T-helper 2 cell (primary cell): Measurements from ENCODE around the gene SUMO3.
A peak's percentile ranks its signal among the peaks of the same experiment; 100 is the strongest.

Experiments used
- DNase-seq, 5 experiments: peaks; one replicate each; pipeline versions ENCODE4 v3.0.0 to v3.0.0-alpha.2; 2012 to 2022

SUMO3 gene

DNA sequence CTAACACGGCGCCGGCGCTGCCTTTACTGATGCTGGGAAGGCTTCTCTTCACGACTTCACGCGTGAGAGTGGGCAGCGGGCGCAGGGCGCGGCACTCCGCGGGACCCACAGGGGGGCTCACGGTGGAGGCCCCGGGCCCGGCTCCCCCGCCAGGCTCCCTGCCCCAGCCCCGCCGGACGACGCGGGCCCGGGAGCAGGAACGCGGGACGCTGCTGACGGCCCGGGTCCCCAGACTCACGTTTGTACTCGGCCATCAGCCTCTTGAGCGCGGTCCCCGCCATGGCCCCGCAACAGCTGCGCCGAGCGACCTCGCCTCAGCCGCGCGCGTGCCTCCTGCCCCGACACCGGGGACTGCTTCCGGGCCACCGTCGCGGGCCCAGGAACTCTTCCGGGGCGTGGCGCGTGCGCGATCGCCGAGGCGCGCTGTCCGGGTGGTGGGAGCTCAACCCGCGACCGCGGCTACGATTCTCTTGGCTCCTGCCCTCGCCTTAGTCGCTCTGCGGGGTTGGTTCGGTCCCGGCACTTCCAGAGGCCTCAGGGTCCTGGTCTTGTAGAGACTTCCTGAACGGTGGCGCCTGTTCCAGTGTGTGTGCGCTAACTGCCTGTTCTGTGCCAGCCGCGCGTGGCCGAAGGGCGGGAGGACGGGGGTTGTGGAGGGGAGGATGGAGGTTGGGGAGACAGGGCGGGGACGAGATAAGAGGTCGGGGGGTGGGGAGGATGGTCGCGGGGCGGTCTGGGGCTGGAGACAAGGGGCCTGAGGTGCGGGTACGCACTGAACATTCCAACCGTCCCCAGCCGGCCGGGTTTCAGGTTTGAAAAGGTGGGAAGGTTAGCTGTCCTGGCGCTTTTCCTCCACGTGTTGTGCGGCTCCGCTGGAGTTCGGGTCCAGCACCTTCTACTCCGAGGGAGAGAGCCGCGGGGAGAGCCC lies 16.1 kb downstream of the SUMO3 start, which contains the start of gene UBE2G2:
Gene UBE2G2, minus strand, starts transcription at position 353 of the 928 bp plus-strand sequence. Its CDS starts 72 bp downstream, at position 281.
- DNase-seq, result peak; percentile 78 to 88 (median 82)

DNA sequence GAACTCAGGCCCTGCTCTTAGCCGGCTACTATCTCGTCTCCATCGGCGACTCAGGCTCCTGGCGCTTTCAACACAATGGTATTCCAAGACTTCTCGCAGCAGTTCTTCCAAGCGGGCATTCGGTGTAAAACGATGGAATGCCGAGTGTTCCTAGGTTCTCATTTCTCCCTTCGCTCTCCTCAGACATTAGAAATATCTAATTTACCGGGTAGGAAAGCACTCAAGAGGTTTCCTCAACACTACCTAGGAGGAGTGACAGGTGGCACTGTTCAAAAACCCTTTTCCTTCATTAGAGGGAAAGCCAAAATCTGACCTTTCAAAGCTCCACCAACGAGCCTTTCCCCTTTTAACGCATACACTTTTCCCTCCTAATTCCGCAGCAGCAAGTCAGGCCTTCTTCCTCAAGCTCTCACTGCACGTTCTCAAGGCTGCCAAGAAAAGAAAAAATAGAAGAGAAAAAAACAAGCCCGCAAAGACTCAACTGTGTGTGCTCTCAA lies 16.8 kb downstream of the SUMO3 start:
- peak in 2 of 5 experiments; percentile 16 to 60 for DNase-seq

DNA sequence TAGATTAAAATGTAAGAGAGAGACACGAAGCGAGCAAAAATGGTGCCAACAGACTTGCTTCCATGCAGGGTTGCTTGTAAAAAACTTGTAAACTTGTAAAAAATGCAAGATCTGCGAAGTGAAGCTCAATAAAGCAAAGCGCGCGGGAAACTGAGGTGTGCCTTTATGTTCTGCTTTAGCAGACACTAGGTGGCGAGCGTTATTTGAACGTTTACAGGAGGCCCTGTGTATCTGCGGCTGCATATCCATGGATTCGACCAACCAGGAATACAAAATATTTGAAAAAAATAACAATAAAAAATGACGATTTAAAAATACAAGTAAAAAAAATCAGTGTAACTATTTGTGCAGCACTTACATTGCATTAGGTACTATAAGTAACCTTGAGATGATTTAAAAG lies 17.8 kb downstream of the SUMO3 start:
- DNase-seq, result peak in 1 of 5 experiments; percentile 59

DNA sequence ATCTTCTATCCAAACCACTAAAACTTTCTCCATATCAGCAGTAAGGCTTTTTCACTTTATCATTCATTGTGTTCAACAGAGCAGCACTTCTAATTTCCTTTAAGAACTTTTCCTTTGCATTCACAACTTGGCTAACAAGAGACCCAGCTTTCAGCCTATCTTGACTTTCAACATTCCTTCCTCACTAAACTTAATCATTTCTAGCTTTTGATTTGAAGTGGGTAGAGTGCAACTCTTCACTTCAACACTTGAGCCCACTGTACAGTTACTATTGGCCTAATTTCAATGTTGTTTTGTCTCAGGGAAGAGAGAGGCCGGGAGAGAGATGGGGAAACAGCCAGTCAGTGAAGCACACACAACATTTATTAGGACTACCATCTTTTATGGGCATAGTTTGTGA lies 18.2 kb downstream of the SUMO3 start:
- no peak for DNase-seq

DNA sequence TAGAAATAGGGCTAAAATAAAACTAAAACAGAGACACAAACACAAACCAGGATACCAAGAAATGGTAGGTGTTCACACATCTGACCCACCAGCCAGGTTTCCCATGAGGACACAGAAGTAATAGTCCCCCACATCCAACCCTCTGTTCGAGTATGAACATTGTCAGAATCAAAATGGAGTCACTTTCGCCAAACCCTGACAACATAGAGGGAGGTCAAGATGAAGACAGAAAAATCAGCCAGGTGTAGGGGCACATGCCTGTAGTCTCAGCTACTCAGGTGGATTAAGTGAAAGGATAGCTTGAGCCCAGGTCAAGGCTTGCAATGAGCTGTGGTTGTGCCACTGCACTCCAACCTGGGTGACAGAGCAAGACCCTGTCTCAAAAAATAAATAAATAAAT lies 20.1 kb downstream of the SUMO3 start:
- no peak for DNase-seq

DNA sequence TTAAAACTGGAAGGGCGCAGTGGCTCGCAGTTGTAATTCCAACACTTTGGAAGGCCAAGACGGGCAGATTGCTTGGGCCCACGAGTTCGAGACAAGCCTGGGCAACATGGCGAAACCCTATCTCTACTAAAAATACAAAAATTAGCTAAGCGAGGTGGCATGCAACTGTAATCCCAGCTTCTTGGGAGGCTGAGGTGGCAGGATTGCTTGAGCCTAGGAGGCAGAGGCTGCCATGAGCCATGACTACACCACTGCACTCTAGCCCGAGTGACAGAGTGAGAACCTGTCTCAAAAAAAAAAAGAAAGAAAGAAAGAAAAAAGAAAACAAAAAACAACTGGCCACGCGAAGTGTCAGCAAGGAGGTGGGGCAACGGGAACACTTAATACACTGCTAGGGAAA lies 22.5 kb downstream of the SUMO3 start:
- no peak for DNase-seq

DNA sequence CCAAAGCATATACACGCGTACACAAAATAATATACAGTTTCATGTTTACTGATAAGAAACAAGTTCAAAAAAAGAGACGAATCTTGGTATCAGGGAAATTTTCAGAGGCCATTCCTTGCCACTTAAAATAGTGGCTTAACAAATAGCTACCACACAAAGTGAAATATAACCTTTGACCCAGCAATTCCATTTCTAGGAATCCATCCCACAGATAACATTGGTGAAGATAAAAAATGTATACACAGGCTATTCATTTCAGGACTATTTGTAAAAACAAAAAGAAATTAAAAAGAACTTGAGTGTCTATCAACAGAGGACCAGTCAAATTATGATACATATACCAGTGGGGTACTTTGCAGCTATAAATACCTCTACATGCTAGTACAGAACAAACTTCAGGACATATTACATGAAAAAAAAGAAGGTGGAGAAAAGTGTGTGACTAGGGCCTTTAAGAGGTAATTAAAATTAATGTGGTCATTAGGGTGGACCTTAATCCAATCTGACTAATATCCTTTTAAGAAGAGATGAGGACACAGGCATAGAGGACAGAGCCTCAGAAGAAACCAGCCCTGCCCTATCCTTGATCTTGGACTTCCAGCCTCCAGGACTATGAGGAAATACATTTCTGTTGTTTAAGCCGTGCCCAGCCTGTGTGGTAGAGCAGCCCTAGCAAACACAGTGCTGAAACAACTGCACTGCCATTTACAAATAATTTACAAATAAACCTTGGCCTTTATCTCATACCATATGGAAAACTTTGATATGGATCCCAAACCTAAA lies 24.1 kb downstream of the SUMO3 start:
- DNase-seq, result no peak

DNA sequence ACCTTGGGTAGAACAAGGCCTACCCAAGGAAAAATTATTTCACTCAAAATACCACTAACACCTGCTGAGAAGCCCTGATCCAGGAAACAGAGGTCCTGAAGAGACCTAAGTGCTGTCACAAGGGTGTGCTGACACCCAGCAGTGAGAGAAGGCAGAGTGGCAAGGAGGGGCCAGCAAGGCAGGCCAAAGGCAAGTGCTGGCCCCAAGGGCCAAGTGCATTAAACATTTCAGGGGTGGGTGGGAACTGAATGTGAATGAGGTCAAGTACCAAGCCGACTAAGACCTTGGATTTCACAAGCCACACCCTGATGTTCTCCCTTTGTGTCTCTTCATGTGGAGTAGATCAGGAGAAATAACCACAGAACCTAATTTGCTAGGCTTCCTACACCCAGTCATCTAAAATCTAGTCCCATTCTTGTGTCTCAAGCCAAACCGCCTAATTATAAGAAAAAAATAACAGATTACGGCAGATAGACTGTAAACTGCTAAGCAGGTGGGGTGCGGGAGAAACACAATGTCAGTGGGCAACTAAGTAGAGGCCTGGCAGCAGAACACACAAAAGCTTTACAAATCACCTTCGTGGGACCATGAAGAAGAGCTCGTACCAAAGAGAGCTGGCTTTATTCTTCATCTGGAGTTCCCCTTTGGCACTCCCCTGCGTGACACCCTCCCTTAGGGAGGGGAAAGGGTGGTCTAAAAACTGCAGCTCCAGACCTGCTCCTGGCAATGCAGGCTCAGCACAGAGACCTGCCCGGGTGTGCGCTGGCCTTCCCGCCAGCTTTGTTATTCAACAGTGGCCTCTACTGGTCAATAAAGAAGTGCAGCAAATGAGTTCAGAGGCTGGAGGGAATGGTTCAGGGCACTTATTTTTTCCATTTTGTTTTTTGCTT lies 24.9 kb downstream of the SUMO3 start:
- DNase-seq, result peak in 3 of 5 experiments; percentile 24 to 70 (median 38)

DNA sequence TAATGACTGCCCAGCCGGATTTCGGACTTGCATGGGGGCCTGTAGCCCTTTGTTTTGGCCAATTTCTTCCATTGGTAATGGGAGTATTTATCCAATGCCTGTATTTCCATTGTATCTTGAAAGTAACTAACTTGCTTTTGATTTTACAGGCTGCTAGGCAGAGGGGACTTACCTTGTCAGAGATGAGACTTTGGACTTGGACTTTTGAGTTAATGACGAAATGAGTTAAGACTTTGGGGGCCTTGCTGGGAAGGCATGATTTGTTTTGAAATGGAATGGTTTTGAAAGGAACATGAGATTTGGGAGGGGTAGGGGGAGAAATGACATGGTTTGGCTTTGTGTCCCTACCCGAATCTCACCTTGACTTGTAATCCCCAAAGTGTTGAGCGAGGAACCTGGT lies 25.9 kb downstream of the SUMO3 start:
- DNase-seq, result no peak

DNA sequence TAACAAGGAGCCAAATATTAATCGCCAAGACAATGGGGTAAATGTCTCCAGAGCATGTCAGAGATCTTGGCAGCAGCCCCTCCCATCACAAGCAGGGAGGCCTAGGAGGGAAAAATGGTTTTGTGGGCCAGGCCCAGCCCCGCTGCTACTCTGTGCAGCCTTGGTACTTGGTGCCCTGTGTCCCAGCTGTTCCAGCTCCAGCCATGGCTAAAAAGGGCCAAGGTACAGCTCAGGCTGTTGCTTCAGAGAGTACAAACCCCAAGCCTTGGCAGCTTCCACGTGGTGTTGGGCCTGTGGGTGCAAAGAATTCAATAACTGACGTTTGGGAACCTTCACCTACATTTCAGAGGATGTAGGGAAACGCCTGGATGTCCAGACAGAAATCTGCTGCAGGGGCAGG lies 26.6 kb downstream of the SUMO3 start:
- DNase-seq, result no peak

DNA sequence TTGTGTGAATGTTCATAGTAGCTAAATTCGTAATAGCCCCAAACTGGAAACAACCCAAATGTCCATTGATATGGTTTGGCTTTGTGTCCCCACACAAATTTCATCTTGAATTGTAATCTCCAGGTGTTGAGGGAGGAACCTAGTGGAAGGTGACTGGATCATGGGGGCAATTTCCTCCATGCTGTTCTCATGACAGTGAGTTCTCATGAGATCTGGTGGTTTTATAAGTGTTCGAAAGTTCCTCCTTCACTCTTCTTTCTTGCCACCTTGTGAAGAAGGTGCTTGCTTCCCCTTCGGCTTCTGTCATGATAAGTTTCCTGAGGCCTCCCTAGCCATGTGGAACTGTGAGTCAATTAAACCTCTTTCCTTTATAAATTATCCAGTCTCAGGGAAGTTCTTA lies 27.5 kb downstream of the SUMO3 start:
- DNase-seq, result no peak

DNA sequence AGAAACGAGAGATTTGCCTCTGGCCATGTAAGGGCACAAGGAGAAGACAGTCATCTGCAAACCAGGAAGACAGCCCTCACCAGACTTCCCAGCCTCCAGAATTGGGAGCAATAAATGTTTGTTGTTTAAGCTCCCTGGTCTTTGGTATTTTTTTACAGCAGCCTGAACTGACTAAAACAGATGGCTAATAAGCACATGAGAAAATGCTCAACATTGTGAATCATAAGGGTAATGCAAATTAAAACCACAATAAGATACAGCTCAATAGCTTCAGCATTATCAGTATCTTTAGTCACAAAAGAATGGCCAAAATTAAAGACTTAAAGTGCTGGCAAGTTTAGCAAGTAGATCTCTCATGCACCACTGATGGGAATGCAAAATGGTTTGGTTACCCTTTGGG lies 28.0 kb downstream of the SUMO3 start:
- peak in 1 of 5 experiments; percentile 17 for DNase-seq

DNA sequence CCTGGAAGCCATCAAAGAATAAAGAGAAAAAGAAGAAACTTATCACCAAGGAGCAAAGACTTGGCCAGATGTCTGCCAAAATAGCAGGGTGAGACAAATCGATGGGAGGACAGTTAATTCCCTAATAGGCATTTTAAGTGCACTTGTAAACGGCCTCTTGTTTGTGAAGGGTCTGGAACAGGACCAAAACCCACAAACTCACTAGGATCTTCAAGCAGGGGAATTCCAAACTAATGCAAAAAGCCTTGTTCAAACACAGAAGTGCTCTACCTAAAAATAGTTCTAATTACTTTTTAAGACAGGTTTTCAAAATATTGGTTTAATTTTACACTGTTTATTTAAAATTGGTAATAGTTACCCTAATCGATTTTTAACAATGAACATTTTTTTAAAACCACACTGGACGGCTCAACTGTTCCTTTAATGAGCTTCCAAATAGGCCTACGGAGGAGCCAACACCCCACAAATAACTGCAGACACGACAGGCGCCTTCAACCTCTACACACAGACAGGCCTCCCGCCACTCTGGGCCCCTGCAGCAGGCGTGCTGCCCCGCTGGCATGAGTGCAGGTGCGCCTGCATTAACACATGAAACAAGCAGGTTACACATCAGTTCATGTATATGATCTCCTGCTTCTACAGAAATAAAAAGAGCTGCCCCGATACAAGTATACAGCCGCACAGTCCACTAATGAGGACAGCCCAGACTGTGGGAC lies 32.1 kb downstream of the SUMO3 start:
- DNase-seq, result no peak

DNA sequence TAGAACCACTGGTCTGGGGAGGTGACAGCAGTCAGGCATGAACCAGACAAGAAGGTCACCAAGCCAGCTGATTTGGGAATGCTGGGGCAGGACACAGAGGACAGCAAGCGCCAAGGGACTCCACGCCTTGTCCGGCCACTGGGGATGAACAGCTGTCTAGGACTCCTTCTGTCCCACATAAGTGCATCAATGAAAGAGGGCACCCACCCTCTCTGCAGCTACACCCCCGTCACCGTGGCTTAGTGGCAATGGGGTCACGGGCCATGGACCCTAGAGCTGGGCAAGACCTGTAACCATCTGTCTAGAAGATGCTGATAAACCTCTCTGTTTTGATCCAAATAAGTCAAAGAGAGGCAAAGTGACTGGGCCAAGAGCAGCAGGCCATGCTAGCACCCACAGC lies 33.1 kb downstream of the SUMO3 start:
- DNase-seq, result no peak

DNA sequence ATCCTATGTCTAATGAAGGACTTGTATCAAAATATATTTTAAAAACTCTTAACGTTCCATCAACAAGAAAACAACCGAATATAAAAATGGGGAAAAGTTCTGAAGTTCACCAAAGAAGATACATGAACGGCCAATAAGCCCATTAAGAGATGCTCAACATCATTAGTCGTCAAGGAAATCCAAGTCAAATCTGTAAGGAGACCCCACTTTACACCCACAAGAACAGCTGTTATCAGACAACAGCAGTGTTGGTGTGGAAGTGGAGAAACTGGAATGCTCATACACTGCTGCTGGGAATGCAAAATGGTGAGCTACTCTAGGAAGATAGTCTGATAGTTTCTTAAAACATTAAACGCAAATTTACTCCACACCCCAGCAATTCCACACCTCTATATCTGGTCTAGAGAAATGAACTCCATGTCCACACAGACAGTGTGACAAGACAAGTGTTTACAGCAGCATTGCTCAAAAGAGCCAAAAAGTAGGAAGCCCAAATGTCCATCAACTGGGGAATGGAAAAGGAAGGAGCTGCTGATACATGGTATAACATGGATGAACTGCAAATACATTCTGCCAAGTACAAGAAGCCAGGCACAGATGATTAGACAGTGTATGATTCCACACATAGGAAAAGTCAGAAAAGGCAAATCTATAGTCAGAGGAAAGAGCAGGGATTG lies 34.7 kb downstream of the SUMO3 start:
- no peak for DNase-seq

DNA sequence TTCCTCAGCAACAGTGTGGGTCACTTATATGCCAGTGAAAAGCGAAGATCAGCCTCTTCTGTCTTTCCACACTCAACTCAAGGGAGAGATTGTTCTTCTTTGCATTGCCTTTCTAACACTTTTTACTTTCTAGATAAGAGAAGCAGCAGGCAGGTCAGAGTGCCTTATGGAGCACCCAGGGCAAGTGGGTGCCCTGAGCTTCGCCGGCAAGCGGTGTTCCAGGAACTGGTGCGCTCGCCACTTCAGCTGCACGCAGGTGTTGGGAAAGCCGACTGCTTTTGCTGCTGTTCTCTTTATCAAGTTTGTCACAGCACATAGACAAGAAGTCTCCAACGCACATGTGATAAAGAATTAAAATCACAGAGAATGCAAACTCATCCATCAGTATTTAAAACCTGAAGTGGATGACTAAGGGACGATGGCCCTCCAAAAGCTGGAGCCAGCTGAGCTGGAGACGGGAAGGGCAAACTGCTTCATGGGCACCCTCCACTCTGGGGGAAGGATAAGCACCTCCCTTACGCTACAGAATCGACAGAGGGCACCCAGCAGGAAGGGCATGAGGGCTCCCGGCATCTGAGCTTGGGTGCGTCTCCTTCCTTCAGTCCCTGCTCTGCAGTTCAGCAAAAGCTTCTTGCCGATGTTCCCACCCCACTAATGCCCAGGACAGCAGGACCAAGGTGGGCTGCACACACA lies 36.9 kb downstream of the SUMO3 start:
- DNase-seq, result no peak

DNA sequence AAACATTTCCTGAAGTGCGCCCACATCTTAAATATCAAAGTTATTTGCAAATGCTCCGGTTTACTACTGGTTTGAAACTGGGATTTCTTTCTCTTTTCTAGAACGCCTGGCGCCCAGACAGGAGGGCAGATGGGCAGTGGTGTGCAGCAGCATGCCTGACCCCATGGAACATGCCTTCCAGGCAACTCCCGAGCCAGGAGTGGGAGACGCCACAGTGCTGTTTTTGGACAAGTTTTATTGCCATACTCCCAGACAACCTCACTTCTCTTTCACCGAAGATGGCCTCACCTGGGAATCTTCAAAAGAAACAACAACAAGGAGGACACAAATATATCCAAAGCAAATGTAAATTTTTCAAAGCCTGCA lies 37.7 kb downstream of the SUMO3 start:
- DNase-seq, result no peak

DNA sequence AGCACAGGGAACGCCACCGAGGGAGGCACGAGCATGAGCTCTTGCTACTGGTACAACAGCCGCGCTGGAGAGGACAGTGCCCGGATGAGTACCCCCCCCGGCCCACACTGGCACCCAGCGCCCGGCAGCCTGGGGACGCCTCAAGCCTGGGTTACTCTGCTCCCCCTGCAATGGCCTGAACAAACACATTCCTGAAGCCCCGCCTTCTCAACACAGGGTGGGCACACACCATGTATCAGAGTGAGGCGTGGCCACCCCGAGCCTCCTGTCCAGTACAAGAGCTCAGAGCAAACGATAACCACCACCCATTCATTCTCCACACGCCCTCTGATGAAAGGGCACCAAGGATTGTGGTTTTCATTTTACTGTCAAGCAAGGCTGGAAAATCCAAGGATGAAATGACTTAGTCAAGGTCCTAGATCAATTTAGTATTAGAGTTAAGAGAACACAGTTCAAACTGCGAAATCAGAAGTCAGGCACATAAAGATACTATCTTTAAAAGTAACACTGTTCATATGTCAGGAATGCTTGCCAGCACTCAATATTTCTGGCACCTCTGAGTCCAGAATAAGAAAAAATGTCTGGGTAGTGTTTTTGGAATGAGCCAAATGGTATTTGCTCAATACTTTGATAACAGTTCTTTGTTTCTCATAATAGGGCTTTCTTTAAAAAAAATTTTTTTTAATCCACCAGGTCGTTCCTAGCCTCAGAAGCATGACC lies 38.3 kb downstream of the SUMO3 start:
- DNase-seq, result no peak

DNA sequence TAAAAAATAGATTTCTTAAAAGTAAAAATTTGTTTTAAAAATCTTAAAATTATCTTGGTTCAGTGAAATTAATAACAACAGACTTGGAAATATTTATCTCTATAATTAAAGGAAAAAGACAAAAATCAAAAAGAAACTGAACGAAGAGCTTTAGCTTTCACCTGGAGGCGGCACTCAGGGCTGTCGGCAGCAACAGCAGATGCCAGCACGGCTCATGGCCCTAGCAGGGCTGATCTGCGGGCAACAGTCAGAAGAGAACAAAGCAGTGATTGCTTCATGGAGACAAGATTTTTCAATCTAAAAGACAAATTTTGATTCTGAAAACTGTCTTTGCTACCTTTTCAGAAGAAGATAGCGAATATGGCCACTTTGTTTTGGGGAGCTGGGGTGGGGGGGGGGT lies 38.9 kb downstream of the SUMO3 start:
- no peak for DNase-seq

DNA sequence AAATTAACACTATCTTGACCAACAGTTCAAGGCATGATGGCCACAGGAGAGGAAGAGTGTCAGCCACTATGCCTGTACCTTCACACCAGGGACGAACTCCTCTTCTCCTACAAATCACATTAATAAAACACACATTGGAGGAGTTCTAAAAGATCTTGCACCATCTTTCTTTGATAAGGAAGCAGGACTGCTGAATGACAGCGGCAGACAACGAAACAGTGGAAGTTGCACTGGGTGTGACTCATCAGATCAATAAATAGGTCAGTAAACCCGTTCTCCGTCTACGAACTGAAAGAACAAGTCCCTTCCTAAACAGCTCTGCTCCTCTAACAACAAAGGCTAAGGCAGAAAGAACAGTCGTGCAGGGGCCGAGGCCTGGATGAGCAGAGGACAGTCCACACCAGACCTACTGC lies 39.4 kb downstream of the SUMO3 start:
- DNase-seq, result no peak
